Measurements from ENCODE around the gene LRRC38. TPM values are rescaled to one million over a fixed set of nuclear protein-coding genes. Genes with fewer than 3 reads are reported as not detected.
A peak's percentile ranks its signal among the peaks of the same experiment; 100 is the strongest.

The LRRC38 gene
- total and polyA plus RNA-seq, 4 experiments from 2014 or later, result not detected

DNA sequence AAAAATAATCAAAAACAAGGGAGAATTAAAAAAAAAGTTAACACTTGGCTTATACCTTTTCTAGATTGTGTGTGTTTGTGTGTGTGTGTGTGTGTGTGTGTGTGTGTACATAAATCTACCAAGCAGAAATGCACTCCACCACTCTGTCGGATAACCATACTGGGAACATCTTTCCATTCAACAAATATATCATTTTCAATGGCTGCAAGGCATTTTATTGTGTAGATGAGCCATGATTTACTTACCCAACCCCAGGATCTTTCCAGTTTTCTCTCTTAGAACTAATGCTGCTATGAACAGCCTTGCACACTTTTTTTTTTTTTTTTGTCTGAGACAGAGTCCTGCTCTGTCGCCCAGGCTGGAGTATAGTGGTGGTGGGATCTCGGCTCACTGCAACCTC, 25.8 kb downstream of the LRRC38 start:
- no peak for DNase-seq
- ChIA-PET CTCF (ENCODE audit: partially characterized antibody) (no interaction called here), POLR2A (ENCODE audit: partially characterized antibody) (no interaction called here)
- intact Hi-C loops (cut with micrococcal nuclease), result no loop called here
- Histone ChIP-seq H3K9me3 (ENCODE audit: control insufficient read depth in 1 of 2, low read length in 2 of 2) (no peaks in the 10 kb centered on the region), H3K4me1 (ENCODE audit: insufficient read depth, low read length) (no peaks in the 10 kb centered on the region), H3K27me3 (ENCODE audit: insufficient read depth, low read length) (no peaks in the 10 kb centered on the region), H3K27ac (ENCODE audit: low read depth, low read length) (no peak overlapping the region), H3K4me3 (ENCODE audit: low read length in 2 of 2) (no peak overlapping the region), H3K36me3 (ENCODE audit: insufficient read depth, low read length) (no peaks in the 10 kb centered on the region)
- Mint-ChIP-seq H3K4me1 (no peaks in the 10 kb centered on the region), H3K27me3 (peaks cover 12 to 21% of the 10 kb centered on the region in 2 donors), H3K36me3 (no peaks in the 10 kb centered on the region), H3K27ac (no peak overlapping the region), H3K9me3 (no peaks in the 10 kb centered on the region), H3K4me3 (no peak overlapping the region)

DNA sequence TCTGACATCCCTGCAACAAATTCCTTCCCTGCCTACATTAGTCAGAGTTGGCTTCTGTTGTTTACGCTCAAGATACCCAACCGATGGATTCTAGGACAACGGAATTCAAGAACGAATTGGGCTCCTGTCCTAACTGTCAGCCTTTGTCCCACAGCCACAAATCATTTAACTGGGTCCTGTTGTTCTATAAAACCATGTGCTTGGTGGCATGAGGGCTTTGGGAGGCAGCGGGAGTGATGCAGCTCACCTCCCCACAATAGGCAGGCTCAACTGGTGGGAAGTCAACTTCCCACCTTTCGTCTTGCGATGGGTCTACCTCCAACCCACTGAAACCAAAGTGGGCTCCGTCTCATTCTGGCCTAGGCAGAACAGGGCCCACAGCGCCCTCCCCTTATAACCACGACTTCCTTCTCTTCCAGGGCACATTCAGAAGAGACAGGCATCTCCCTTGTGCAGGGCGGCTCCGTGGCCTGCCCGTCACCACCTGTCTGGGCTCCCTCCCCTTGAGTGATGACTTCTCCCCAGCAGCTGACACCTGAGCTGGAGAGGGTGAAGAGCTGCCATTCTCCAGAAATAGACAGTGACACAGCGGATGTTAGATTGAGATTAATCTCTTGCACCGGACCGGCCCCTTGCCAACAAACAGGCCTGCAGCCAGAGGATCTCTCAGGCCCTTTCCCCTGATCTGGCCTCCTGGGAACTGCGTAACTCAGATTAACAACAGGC, 26.5 kb downstream of the LRRC38 start:
- Mint-ChIP-seq H3K4me1 (no peaks in the 10 kb centered on the region), H3K27ac (no peak overlapping the region), H3K27me3 (peaks cover 13 to 20% of the 10 kb centered on the region in 2 donors), H3K36me3 (no peaks in the 10 kb centered on the region), H3K9me3 (no peaks in the 10 kb centered on the region), H3K4me3 (no peak overlapping the region)
- ChIA-PET CTCF (ENCODE audit: partially characterized antibody) (no interaction called here), POLR2A (ENCODE audit: partially characterized antibody) (no interaction called here)
- Histone ChIP-seq H3K27me3 (ENCODE audit: insufficient read depth, low read length) (no peaks in the 10 kb centered on the region), H3K4me1 (ENCODE audit: insufficient read depth, low read length) (no peaks in the 10 kb centered on the region), H3K27ac (ENCODE audit: low read depth, low read length) (no peak overlapping the region), H3K9me3 (ENCODE audit: control insufficient read depth in 1 of 2, low read length in 2 of 2) (no peaks in the 10 kb centered on the region), H3K4me3 (ENCODE audit: low read length in 2 of 2) (no peak overlapping the region), H3K36me3 (ENCODE audit: insufficient read depth, low read length) (no peaks in the 10 kb centered on the region)
- DNase-seq, result no peak
- intact Hi-C loops (cut with micrococcal nuclease), result no loop called here

DNA sequence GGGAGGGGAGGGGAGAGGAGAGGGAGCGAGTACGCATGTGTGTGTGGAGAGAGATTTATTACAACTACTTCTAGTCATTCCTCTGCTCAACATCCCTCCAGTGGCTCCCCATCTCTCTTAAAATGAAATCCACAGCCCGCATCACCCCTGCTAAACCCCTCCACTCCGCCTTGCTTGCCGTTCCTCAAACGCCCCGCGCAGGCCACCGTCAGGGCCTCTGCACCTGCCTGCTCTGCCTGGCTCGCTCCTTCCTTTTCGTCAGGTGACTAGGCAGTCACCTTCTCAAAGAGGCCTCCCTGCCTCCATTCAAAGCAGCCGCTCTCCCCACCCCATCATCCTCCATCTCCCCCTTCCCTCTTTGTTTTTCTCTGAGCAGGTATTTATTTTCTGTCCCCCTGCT, 29.9 kb downstream of the LRRC38 start:
- ChIA-PET POLR2A (ENCODE audit: partially characterized antibody) (no interaction called here), CTCF (ENCODE audit: partially characterized antibody) (no interaction called here)
- no peaks in the 10 kb centered on the region for H3K27me3 ChIP-seq (ENCODE audit: insufficient read depth, low read length)
- H3K4me3 Mint-ChIP-seq, result no peak overlapping the region
- peaks cover 0 to 2% (median 0%) of the 10 kb centered on the region in 8 donors for H3K9me3 Mint-ChIP-seq
- DNase-seq, result no peak
- peaks cover 11 to 13% of the 10 kb centered on the region in 2 donors for H3K27me3 Mint-ChIP-seq
- H3K36me3 Mint-ChIP-seq, result no peaks in the 10 kb centered on the region
- H3K27ac ChIP-seq (ENCODE audit: low read depth, low read length), result no peak overlapping the region
- H3K4me3 ChIP-seq (ENCODE audit: low read length in 2 of 2), result no peak overlapping the region
- H3K36me3 ChIP-seq (ENCODE audit: insufficient read depth, low read length), result no peaks in the 10 kb centered on the region
- H3K4me1 ChIP-seq (ENCODE audit: insufficient read depth, low read length), result no peaks in the 10 kb centered on the region
- H3K9me3 ChIP-seq (ENCODE audit: control insufficient read depth in 1 of 2, low read length in 2 of 2), result no peaks in the 10 kb centered on the region
- intact Hi-C loops (cut with micrococcal nuclease), result no loop called here
- H3K4me1 Mint-ChIP-seq, result peaks cover 0 to 4% (median 2%) of the 10 kb centered on the region in 4 donors
- no peak overlapping the region for H3K27ac Mint-ChIP-seq

DNA sequence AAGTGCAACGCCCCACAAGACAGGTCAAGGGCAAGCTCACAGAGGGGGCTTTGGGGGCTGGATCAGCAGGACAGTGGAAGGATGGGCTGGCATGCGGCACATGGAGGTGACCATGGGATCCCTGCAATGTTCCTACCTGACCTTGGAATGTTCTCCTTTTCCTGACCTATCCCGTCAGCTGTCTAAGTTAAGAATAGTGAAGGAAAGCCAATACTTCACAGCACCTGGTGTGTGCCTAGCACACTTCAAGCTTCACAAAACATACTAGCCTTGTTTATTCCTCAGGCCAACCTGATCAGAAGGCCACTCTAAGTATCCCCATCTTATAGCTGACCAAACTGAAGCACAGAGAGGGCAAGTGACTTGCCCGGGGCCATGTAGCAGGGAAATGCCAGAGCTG, 31.2 kb downstream of the LRRC38 start:
- peaks cover 6 to 11% of the 10 kb centered on the region in 2 donors for H3K27me3 Mint-ChIP-seq
- no peaks in the 10 kb centered on the region for H3K4me1 ChIP-seq (ENCODE audit: insufficient read depth, low read length)
- no peak overlapping the region for H3K4me3 ChIP-seq (ENCODE audit: low read length in 2 of 2)
- H3K9me3 ChIP-seq (ENCODE audit: control insufficient read depth in 1 of 2, low read length in 2 of 2), result no peaks in the 10 kb centered on the region
- no peaks in the 10 kb centered on the region for H3K36me3 Mint-ChIP-seq
- DNase-seq, result no peak
- no peak overlapping the region for H3K27ac ChIP-seq (ENCODE audit: low read depth, low read length)
- no peaks in the 10 kb centered on the region for H3K36me3 ChIP-seq (ENCODE audit: insufficient read depth, low read length)
- H3K4me1 Mint-ChIP-seq, result peaks cover 0 to 6% (median 2%) of the 10 kb centered on the region in 4 donors
- intact Hi-C loops (cut with micrococcal nuclease), result no loop called here
- POLR2A ChIA-PET (ENCODE audit: partially characterized antibody), result no interaction called here
- no peak overlapping the region for H3K4me3 Mint-ChIP-seq
- H3K27me3 ChIP-seq (ENCODE audit: insufficient read depth, low read length), result no peaks in the 10 kb centered on the region
- H3K27ac Mint-ChIP-seq, result no peak overlapping the region
- peaks cover 0 to 8% (median 3%) of the 10 kb centered on the region in 8 donors for H3K9me3 Mint-ChIP-seq
- CTCF ChIA-PET (ENCODE audit: partially characterized antibody), result no interaction called here

DNA sequence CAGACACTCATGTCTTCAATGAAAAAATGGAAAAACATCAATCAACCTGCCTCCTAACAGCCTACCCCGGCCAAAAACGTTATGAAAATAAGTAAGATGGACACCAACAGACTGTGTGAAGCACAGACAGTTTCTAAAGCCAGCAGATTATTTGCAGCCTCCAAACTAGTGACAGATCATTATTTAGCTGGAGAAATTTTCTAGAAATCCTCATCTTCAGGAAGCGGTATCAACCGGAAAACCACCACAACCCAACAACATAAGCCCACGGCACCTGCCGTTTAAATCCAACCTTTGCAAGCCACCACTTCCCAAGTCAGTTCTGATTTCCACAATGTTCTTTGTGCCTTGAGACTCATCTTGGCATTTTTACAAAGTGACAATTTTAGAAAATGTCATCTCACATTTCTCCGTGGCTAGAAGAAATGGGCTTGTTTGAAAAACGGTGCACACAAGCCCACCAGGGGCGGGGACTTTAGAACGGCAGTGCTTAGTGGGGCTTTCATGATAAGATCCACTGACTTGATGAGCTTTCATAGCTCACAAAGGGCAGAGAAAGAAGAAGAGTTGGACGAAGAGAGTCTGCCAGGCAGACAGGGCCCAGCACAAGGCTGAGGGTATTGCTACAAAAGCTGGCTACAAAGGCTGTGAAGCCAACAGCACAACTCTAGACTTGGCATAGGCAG, 34.5 kb downstream of the LRRC38 start:
- H3K9me3 Mint-ChIP-seq, result peaks cover 0 to 17% (median 8%) of the 10 kb centered on the region in 8 donors
- CTCF ChIA-PET (ENCODE audit: partially characterized antibody), result no interaction called here
- H3K4me1 Mint-ChIP-seq, result peaks cover 0 to 6% (median 2%) of the 10 kb centered on the region in 4 donors
- POLR2A ChIA-PET (ENCODE audit: partially characterized antibody), result no interaction called here
- no peak for DNase-seq
- peak overlapping the region in 1 of 7 donors; percentile 26 for H3K27ac Mint-ChIP-seq
- no peak overlapping the region for H3K4me3 Mint-ChIP-seq
- intact Hi-C loops (cut with micrococcal nuclease), result no loop called here
- no peaks in the 10 kb centered on the region for H3K36me3 Mint-ChIP-seq
- Histone ChIP-seq H3K9me3 (ENCODE audit: control insufficient read depth in 1 of 2, low read length in 2 of 2) (no peaks in the 10 kb centered on the region), H3K36me3 (ENCODE audit: insufficient read depth, low read length) (no peaks in the 10 kb centered on the region), H3K27me3 (ENCODE audit: insufficient read depth, low read length) (no peaks in the 10 kb centered on the region), H3K4me1 (ENCODE audit: insufficient read depth, low read length) (no peaks in the 10 kb centered on the region), H3K4me3 (ENCODE audit: low read length in 2 of 2) (no peak overlapping the region), H3K27ac (ENCODE audit: low read depth, low read length) (no peak overlapping the region)
- H3K27me3 Mint-ChIP-seq, result peaks cover 5 to 6% of the 10 kb centered on the region in 2 donors

DNA sequence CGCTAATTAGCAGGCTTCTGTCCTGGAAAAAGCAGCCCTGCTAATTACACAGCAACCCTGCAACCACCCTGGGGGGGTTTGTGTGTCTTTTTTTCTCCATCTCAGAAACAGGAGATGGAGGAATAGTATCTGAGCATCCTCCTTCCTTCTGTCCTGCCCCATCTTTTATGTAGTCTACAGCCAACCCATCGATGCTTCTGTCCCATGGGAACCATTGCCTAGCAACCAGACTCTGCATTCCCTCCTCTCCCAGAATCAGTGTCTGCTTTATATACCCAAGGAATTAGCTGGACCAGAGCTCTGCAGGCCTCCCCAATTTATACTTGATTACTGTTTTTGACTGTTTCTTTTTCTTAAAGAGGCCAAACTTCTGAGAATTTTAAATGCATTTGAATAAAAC, 35.1 kb downstream of the LRRC38 start:
- Mint-ChIP-seq H3K27me3 (peaks cover 5 to 6% of the 10 kb centered on the region in 2 donors), H3K36me3 (no peaks in the 10 kb centered on the region), H3K4me3 (no peak overlapping the region), H3K27ac (no peak overlapping the region), H3K4me1 (peaks cover 0 to 6% (median 2%) of the 10 kb centered on the region in 4 donors), H3K9me3 (peaks cover 0 to 17% (median 8%) of the 10 kb centered on the region in 8 donors)
- POLR2A ChIA-PET (ENCODE audit: partially characterized antibody), result no interaction called here
- Histone ChIP-seq H3K4me1 (ENCODE audit: insufficient read depth, low read length) (no peaks in the 10 kb centered on the region), H3K4me3 (ENCODE audit: low read length in 2 of 2) (no peak overlapping the region), H3K27ac (ENCODE audit: low read depth, low read length) (no peak overlapping the region), H3K36me3 (ENCODE audit: insufficient read depth, low read length) (no peaks in the 10 kb centered on the region), H3K27me3 (ENCODE audit: insufficient read depth, low read length) (no peaks in the 10 kb centered on the region), H3K9me3 (ENCODE audit: control insufficient read depth in 1 of 2, low read length in 2 of 2) (no peaks in the 10 kb centered on the region)
- CTCF ChIA-PET (ENCODE audit: partially characterized antibody), result no interaction called here
- DNase-seq, result no peak
- intact Hi-C loops (cut with micrococcal nuclease), result no loop called here

DNA sequence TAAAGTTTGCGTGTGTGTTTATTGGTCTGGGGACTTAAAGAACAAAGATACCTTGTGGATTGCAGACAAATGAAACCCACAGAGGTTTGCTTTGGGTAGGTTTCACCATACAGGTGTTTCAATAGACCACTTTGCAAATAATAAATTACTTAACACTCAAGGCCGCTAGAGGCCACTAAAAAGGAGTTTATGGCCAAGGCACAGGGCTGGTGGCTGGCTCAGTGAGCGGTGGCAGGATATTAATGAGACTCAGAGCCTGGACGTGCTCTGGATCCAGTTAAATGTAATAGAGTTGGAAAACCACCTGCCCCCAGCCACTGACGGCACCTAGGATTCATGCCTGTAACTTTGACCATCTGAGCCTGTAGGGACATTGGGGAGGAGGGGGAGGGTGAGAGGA, 44.5 kb downstream of the LRRC38 start:
- peaks cover 4 to 5% of the 10 kb centered on the region in 2 donors for H3K27me3 Mint-ChIP-seq
- no peaks in the 10 kb centered on the region for H3K4me1 ChIP-seq (ENCODE audit: insufficient read depth, low read length)
- H3K4me1 Mint-ChIP-seq, result no peaks in the 10 kb centered on the region
- peaks cover 0 to 5% (median 0%) of the 10 kb centered on the region in 8 donors for H3K9me3 Mint-ChIP-seq
- H3K36me3 Mint-ChIP-seq, result no peaks in the 10 kb centered on the region
- no peak overlapping the region for H3K27ac ChIP-seq (ENCODE audit: low read depth, low read length)
- H3K36me3 ChIP-seq (ENCODE audit: insufficient read depth, low read length), result no peaks in the 10 kb centered on the region
- no peak overlapping the region for H3K4me3 Mint-ChIP-seq
- H3K27ac Mint-ChIP-seq, result no peak overlapping the region
- intact Hi-C loops (cut with micrococcal nuclease), result no loop called here
- no peaks in the 10 kb centered on the region for H3K27me3 ChIP-seq (ENCODE audit: insufficient read depth, low read length)
- no peak overlapping the region for H3K4me3 ChIP-seq (ENCODE audit: low read length in 2 of 2)
- ChIA-PET POLR2A (ENCODE audit: partially characterized antibody) (no interaction called here), CTCF (ENCODE audit: partially characterized antibody) (no interaction called here)
- DNase-seq, result no peak
- H3K9me3 ChIP-seq (ENCODE audit: control insufficient read depth in 1 of 2, low read length in 2 of 2), result no peaks in the 10 kb centered on the region
